Stimulated activated CD8-positive, alpha-beta memory T cell treated with anti-CD3 and anti-CD28 coated beads, Interleukin-4, amount 100 ng/mL, for 48 hours (primary cell): ENCODE results near the gene PCDHA5.
"Not testable (repeated sequence)": the region's sequence is repeated elsewhere in the genome, so short reads cannot be mapped to it uniquely, and the experiment has no call there.

Source experiments
- DNase-seq: peaks from one replicate; pipeline ENCODE4 v3.0.0-alpha.2; 2020

PCDHA5 gene

GRCh38 chr5:140827704-140828361, 6.4 kb downstream of the PCDHA5 start, which contains the start of gene PCDHA6:
TSS of gene PCDHA6 (plus strand) at chr5:140827960. CDS start at chr5:140828092, 132 bp downstream.
- no peak for DNase-seq

GRCh38 chr5:140828362-140828737, 6.9 kb downstream of the PCDHA5 start:
- no peak for DNase-seq

- not testable (repeated sequence) for DNase-seq
Measured at GRCh38 chr5:140829511-140830501, 8.4 kb downstream of the PCDHA5 start.

- DNase-seq, result no peak
Measured at GRCh38 chr5:140833993-140834392, 12.6 kb downstream of the PCDHA5 start, which contains the start of gene PCDHA7. TSS of gene PCDHA7 (plus strand) at chr5:140834269. CDS start at chr5:140834384, 115 bp downstream.

GRCh38 chr5:140834439-140835008, 13.1 kb downstream of the PCDHA5 start:
- not testable (repeated sequence) for DNase-seq

- DNase-seq, result no peak
Measured at GRCh38 chr5:140835622-140836510, 14.5 kb downstream of the PCDHA5 start.

- peak; percentile 31 for DNase-seq
Measured at GRCh38 chr5:140840978-140841962, 19.9 kb downstream of the PCDHA5 start, which contains the start of gene PCDHA8. TSS of gene PCDHA8 (plus strand) at chr5:140841187. CDS start at chr5:140841322, 135 bp downstream.

GRCh38 chr5:140842798-140843733, 21.7 kb downstream of the PCDHA5 start:
- no peak for DNase-seq

- not testable (repeated sequence) for DNase-seq
Measured at GRCh38 chr5:140848139-140849102, 27.0 kb downstream of the PCDHA5 start, which contains the start of gene PCDHA9. TSS of gene PCDHA9 (plus strand) at chr5:140848382. CDS start at chr5:140848496, 114 bp downstream.

GRCh38 chr5:140849831-140850634, 28.6 kb downstream of the PCDHA5 start:
- DNase-seq, result not testable (repeated sequence)

GRCh38 chr5:140855772-140856674, 34.6 kb downstream of the PCDHA5 start, which contains the start of gene PCDHA10:
TSS of gene PCDHA10 (plus strand) at chr5:140855897. CDS start at chr5:140856049, 152 bp downstream.
- no peak for DNase-seq

- DNase-seq, result no peak
Measured at GRCh38 chr5:140857177-140857986, 36.0 kb downstream of the PCDHA5 start.

- DNase-seq, result no peak
Measured at GRCh38 chr5:140857987-140858240, 36.5 kb downstream of the PCDHA5 start.

- DNase-seq, result no peak
Measured at GRCh38 chr5:140862441-140863295, 41.3 kb downstream of the PCDHA5 start.
